Testis (tissue), 2 donors: ENCODE measurements around the gene DBP.

Experiments used
- POLR2A ChIP-seq: fragments of 450-650 bp; IDR thresholded peaks from one replicate; pipeline ENCODE4 v1.6.1; 2017; ENCODE audit warnings: antibody characterized with exemption, mild to moderate bottlenecking, moderate library complexity
- TF ChIP-seq, protein P1 (sequence below), 3 experiments: fragments of 450-650 bp in 2 of 3; fragments of 200-600 bp in 1 of 3; sonication (generic) in 1 of 3; IDR thresholded peaks; one replicate each; pipeline ENCODE4 v1.5.1; 2016 to 2019; ENCODE audit warnings: antibody characterized with exemption in 3 of 3, mild to moderate bottlenecking in 2 of 3, moderate library complexity in 1 of 3

DNA sequence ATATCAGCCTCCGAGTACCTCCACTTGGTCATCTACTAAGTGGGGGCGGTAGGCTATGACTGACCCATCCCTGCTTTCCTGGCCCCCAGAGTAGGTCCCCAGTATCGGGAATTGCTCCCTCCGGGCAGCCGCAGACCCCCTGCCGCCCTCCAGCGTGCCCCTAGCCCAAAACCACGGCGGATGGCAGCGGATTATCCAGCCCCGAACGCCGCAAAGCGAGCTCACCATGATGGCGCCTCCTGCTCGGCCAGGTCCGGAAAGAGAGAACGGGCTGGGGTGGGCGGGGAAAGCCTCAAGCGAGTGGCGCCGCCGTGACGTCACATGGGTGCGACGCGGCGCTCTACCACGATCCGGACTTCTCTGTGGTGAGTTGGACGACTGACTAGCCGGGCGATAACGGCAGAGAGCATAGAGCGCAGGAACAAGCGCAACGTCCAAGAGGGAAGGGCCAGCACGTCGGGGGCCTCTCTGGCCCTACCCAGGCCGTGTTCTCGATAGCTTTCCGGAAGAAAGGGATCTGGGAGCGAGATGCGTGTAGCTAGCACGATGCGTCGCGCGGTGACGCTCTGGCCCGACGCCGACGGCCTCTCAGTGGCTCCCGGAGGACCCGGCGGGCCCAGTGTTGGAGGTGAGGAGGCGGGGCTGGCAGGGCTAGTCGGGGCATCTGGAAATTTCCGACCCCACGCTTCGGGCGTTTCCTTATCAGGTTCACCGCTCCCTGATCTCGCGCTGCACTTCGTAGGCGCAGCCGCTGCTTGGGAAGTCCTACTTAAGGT, 18.1 kb downstream of the DBP start, which contains the start of the genes RPL18 and SPHK2:
- TF ChIP-seq, protein P1, sequence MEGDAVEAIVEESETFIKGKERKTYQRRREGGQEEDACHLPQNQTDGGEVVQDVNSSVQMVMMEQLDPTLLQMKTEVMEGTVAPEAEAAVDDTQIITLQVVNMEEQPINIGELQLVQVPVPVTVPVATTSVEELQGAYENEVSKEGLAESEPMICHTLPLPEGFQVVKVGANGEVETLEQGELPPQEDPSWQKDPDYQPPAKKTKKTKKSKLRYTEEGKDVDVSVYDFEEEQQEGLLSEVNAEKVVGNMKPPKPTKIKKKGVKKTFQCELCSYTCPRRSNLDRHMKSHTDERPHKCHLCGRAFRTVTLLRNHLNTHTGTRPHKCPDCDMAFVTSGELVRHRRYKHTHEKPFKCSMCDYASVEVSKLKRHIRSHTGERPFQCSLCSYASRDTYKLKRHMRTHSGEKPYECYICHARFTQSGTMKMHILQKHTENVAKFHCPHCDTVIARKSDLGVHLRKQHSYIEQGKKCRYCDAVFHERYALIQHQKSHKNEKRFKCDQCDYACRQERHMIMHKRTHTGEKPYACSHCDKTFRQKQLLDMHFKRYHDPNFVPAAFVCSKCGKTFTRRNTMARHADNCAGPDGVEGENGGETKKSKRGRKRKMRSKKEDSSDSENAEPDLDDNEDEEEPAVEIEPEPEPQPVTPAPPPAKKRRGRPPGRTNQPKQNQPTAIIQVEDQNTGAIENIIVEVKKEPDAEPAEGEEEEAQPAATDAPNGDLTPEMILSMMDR (IDR thresholded peaks at IDR 0.05): no peak
- TF ChIP-seq POLR2A: peak; percentile 66
